Ramos (cell line): Measurements from ENCODE around the gene IRX2.

Experiments
- in situ Hi-C: fragments of 300-500 bp; cut with MboI; formaldehyde crosslinking; loops from one replicate; pipeline ENCODE4 v1.14.3; 2022; ENCODE audit warnings: low sequenced_read_pairs; ENCODE audit not compliant: unreplicated experiment

IRX2 gene

DNA sequence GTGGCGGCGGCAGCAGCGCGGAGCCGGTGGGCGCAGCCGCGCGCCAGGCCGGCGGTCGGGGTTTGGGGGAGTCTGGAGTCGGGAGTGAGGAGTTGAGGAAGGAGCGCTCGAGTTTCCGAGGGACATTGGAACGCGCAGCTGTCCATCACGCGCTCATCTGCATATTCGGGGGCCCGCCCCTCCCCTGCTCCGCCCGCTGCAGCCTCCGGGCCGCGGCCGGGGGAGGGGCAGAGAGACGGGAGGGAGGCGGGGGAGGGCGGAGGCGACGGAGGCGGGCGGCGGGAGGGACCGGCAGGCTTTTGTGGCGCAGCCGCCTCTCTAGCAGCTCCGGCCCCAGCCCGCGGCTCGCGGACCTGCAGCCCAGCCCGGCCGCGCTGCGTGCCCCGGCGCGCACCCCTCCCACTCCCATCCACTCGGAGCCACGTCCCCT is at the start of gene IRX2:
IRX2 (minus strand) TSS at position 86 of the 430 bp plus-strand sequence. CDS start 264 bp downstream, outside the sequence.
- in situ Hi-C loops, result no loop called here

DNA sequence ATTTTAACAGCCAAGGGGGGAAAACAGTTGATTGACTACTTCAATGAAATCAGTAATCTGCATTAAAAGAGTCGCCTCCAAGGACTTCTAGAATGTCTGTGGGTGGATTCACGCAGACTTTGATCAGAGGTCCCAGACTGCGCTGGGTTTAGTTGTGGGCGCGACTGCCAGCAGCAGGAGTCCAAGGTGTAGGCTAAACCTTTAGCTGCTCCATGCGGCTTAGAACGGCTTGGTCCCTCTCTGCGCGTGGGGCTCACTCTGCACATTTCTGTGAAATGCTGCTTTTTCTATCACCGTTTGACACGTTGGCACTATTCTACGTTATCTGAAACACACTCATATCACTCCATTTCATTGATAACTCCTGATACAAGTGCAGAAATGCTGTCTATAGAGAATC is 48.6 kb upstream of the IRX2 start:
- in situ Hi-C loops, result no loop called here

GRCh38 chr5:2797981-2798380 is 46.5 kb upstream of the IRX2 start:
- in situ Hi-C loops, result no loop called here

DNA sequence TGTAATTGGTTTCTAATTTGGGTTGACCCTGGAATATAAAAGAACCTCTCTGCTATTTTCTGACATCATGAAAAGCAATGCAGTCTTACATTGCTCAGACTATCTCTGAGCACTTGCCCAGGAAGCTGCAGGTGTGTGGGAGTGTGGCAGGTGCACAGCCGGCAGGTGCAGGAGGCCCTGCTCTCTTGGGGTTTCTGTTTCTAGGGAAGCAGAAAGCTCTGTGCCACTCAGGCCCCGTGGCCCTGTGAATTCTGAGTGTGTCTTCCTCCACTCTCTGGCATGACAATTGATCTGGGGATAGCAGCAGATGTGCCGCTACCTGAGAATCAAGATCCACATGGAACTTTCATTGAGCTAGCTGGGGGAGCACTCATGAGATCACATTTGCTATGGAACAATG is 45.7 kb upstream of the IRX2 start:
- in situ Hi-C loops, result no loop called here

GRCh38 chr5:2783223-2783622 is 31.7 kb upstream of the IRX2 start:
- in situ Hi-C loops, result no loop called here

DNA sequence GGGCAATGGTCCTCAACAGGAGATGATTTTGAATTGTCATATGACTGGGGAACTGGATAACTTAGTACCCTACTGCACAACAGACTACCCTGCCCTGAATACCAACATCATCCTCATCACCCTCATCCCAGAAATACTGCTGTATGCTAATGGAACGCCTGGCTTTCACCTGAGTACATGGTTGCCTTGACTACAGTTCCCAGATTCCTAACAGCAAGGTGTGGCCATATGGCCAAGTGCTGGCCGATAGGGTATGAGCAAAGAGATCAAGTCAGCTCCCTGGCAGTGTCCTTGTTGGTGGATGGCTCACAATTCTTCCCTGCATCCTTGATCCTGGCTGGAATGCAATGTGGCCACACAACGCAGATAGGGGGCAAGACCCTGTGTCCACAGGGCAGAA is 31.2 kb upstream of the IRX2 start:
- in situ Hi-C loops, result no loop called here

- in situ Hi-C loops, result no loop called here
These were observed 29.1 kb upstream of the IRX2 start for GRCh38 chr5:2780421-2781171.

- in situ Hi-C loops, result no loop called here
These were observed 28.0 kb upstream of the IRX2 start for GRCh38 chr5:2779459-2779858.

GRCh38 chr5:2776337-2777302 is 25.1 kb upstream of the IRX2 start:
- in situ Hi-C loops, result no loop called here

GRCh38 chr5:2773327-2773726 is 21.9 kb upstream of the IRX2 start:
- in situ Hi-C loops, result no loop called here

GRCh38 chr5:2767089-2767488 is 15.6 kb upstream of the IRX2 start:
- in situ Hi-C loops, result no loop called here

- in situ Hi-C loops, result no loop called here
These were observed 13.1 kb upstream of the IRX2 start for GRCh38 chr5:2764581-2764980.

DNA sequence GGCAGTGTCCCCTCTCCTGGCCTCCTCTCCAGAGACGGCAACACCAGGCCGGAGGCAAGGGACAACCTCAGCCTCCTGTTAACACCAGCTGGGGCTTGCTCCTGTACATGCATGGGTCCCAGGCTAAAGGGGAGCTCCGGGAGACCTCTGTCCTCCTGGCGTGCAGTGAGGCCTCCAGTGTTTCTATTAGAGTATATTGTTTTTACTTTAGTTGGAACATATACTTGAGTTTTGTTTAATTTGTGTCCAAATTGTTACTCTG is 12.0 kb upstream of the IRX2 start:
- in situ Hi-C loops, result no loop called here

DNA sequence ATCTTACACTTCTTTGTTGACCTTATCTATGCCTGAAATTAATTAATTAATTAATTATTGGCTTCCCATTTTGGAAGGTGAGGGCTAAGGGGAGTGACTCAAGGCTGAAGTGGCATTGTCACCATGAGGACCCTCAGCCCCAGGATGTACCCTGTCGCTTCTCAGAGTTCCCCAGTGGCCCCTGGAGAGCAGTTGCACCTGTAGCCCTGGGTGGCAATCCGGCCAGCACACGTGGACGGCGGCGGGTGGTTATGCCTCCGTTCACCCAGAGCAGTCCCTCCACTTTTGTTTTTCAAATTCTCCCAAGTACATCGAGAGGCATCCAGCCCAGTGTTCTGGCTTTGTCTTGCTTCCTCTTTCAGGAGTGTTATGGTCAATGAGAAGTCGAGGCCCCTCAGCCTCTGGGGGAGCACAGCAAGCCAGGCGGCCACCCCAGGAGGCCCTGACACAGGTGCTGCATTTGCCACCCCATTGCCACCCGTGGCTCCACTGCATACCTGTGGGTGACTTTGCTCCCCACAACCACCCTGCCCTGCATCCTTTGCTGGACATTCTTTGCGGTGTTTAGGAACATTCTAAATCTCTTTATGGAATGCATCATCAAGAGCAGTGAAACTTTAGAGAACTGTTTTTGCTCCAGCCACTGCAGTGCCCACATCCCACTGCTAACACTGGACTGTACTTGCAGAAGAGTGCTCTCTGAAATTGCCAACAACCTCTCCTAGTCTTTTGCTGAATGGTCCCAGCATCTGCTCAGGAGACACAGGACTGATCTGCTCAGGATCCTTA is 11.5 kb upstream of the IRX2 start:
- in situ Hi-C loops, result no loop called here

DNA sequence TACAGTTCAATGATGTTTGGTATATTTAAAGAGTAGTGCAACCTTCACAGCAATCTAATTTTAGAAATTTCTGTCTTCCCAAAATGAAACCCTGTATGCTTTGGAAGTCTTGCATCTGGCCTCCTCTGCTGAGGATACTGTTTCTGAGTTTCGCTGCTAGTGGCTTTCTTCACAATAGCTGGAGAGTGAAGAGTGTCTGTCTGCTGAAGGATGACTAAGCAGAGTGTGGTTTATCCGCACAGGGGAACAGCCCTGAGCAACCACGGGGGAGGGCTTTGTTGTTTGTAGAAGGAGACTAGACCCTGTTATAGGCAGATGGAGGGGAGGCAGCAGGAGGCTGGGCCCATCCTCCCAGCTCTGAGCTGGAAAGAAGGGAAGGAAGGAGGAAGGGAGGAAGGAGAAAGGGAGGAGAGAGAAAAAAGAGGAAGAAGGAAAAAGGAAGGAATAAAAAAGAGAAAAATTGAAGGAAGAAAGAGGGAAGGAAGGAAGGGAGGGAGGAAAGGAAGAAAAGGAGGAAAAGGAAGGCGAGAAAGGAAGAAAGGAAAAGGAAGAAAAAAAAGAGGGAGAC is 10.5 kb upstream of the IRX2 start:
- in situ Hi-C loops, result no loop called here

DNA sequence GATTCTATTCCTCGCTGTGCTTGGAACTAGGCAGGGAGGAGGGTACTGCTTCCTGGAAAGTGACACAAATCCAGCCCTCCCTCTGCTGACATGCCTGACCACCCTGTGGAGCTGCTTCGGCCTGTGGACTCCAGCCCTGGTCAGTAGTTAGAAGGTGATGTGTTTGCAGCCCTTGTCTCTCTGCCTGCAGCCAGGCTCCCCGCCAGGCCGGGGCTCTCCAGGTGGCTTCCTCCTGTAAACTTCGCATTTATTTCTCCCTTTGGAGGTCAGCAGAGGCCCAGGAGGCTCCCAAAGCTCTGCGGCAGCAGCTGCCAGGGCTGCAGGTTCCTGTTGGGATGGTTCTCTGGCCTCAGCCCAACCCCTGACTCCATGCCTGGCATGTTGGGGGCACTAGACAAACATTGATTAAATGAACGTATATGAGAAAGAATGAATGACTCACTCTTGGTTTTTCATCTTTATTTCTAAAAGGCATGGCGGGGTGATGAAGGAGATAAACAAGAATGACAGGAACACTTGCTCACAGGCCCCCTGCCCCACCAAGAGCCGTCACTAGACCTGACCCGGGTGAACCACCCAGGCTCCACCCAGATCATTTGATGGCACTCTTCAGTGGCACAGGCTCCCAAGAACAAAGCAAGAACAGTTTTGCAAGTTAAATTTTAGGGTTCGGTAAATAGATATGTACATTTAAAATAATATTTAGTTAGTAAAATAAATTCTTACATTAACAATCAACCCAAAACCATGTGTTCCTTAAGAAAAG is 8.4 kb upstream of the IRX2 start:
- in situ Hi-C loops, result no loop called here

GRCh38 chr5:2759091-2759490 is 7.6 kb upstream of the IRX2 start:
- in situ Hi-C loops, result no loop called here

DNA sequence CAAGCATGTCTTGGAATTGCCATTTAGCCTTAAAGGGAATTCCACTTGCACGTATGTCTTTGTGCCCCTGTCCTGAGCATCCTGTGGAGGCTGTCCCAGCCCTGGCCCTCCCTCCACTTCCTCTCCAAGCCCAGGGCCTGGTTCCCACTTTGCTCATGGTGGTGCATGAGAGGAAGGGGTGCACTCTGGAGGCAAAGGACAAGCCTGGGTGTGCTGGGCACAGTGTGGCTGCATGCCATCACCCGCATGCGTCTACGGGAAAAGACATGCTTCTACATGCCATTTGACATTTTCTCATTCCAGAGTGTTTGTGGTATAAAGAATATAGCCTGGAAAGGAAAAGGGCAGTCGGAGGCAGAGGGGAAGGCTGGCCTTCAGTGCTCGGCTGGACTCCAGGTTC is 7.2 kb upstream of the IRX2 start:
- in situ Hi-C loops, result no loop called here

- in situ Hi-C loops, result no loop called here
These were observed 6.3 kb upstream of the IRX2 start for GRCh38 chr5:2757563-2758351.
